Gastrocnemius medialis (tissue), 4 donors: ENCODE measurements around the gene SHC3.

Experiments
- POLR2A ChIP-seq, 2 donors: fragments of 450-650 bp; IDR thresholded peaks; one replicate each; pipeline ENCODE4 v1.6.1; 2017; ENCODE audit warnings: antibody characterized with exemption in 2 of 2, mild to moderate bottlenecking in 2 of 2, moderate library complexity in 2 of 2
- TF ChIP-seq, protein P1 (sequence below), 5 experiments: fragments of 450-650 bp in 3 of 5; fragments of 200-600 bp in 2 of 5; sonication (generic) in 2 of 5; IDR thresholded peaks in 4 of 5; conservative IDR thresholded peaks in 1 of 5; 1 replicate in 4 of 5; 2 replicates in 1 of 5; pipeline ENCODE4 v1.5.1; 2016 to 2019; ENCODE audit warnings: antibody characterized with exemption in 5 of 5, mild to moderate bottlenecking in 3 of 5, moderate library complexity in 3 of 5

DNA sequence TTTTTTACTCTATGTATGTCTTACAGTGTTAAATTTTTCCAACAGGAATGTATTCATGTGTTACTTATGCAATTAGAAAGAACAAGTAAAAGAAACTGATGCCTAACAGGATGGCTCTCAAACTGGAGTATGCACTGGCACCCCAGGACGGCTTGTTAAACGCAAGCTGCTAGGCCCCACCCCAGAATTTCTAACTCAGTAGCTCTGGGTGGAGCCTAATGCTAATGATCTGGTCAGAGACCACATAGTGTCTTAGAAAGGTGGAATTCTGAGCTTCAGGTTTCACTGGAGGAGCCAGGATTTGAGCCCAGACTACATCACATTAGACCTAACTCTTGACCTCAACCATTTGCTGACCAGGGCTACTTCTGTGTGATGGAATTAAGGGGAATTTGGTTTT lies 34.4 kb downstream of the SHC3 start:
- no peak for TF ChIP-seq POLR2A (IDR thresholded peaks at IDR 0.05)
- TF ChIP-seq, protein P1, sequence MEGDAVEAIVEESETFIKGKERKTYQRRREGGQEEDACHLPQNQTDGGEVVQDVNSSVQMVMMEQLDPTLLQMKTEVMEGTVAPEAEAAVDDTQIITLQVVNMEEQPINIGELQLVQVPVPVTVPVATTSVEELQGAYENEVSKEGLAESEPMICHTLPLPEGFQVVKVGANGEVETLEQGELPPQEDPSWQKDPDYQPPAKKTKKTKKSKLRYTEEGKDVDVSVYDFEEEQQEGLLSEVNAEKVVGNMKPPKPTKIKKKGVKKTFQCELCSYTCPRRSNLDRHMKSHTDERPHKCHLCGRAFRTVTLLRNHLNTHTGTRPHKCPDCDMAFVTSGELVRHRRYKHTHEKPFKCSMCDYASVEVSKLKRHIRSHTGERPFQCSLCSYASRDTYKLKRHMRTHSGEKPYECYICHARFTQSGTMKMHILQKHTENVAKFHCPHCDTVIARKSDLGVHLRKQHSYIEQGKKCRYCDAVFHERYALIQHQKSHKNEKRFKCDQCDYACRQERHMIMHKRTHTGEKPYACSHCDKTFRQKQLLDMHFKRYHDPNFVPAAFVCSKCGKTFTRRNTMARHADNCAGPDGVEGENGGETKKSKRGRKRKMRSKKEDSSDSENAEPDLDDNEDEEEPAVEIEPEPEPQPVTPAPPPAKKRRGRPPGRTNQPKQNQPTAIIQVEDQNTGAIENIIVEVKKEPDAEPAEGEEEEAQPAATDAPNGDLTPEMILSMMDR (IDR thresholded peaks at IDR 0.05 in 4 of 5, conservative IDR thresholded peaks at IDR 0.05 in 1 of 5): no peak
